HG02884 (cell line): ENCODE measurements around the gene SLC1A7.

Experiments used
- ATAC-seq: cut with Tn5 transposase; IDR thresholded peaks from one replicate; pipeline ENCODE4 v1.9.1; 2021; ENCODE audit warnings: mild to moderate bottlenecking, moderate library complexity; ENCODE audit not compliant: unreplicated experiment

The SLC1A7 gene

DNA sequence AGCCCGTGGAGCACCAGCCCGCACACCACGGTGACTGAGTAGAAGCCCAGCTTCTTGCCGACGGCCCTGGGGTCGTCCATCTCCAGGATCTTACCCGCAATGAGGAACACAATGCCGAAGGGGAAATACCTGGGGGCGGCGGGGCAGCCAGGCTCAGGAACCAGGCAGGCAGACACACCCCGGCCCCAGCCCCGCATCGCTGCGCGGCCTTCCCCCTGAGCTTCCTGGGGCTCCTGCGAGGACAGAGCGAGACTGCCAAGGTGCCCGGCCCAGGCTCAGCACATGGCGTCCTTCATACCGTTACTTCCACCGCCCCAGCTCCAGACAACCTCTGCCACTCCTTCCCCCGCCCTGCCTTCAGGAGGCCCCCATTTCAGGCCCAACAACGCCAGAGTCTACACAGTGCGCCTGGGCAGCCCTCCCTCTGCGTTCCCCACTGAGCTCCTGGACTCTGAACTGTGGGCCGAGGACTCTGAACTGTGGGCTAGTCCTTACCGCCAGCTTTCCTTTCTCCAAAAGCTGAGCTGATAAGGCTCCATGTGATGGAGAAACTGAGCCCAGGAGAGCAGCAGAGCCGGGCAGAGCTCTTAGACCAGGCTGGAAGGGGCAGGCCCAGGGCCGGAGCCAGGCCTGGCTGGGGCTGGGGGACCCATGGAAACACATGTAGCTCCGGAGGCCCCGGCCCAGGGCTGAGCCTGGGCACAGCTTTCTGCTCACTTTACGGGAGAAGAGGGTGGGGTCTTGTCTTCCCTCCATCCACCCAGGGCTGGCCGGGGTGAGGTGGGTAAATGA is 49.6 kb downstream of the SLC1A7 start:
- no peak for ATAC-seq

DNA sequence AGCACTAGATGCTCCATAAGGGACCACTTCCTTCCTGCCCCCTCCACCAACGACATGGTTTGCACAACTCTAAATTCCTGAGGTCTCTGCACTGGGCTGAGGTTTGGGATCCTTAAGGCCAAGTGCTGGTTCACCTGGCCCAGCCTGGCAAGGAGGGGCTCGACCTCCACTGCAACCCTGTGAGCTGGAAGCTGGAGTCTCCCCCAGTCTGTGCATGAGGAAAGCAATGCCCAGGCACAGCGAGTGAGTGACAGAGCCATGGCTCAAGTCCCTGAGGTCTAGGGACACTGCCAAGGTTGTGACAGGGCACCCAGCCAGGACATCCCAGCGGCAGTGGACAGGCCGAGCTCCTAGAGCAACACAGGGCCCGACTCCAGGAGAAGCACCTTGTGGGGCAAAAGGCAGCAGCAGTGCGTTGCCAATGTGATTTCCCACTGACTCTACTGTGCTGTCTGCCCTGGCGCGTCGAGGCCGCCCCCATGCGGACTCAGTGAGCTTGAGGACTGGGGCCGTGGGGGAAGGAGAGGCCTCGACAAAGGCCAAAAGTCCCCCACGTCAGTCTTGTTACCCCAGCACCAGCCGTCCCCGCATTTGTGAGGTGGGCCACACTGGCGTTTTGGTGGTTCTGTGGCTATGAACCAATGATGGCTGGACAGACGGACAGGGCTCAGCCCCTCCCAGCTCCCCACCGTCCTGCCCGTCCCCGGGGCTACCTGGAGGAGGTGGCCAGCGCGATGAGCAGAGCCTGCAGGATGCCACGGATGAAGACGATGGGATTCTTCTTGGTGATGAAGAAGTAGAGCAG is 50.4 kb downstream of the SLC1A7 start:
- no peak for ATAC-seq

DNA sequence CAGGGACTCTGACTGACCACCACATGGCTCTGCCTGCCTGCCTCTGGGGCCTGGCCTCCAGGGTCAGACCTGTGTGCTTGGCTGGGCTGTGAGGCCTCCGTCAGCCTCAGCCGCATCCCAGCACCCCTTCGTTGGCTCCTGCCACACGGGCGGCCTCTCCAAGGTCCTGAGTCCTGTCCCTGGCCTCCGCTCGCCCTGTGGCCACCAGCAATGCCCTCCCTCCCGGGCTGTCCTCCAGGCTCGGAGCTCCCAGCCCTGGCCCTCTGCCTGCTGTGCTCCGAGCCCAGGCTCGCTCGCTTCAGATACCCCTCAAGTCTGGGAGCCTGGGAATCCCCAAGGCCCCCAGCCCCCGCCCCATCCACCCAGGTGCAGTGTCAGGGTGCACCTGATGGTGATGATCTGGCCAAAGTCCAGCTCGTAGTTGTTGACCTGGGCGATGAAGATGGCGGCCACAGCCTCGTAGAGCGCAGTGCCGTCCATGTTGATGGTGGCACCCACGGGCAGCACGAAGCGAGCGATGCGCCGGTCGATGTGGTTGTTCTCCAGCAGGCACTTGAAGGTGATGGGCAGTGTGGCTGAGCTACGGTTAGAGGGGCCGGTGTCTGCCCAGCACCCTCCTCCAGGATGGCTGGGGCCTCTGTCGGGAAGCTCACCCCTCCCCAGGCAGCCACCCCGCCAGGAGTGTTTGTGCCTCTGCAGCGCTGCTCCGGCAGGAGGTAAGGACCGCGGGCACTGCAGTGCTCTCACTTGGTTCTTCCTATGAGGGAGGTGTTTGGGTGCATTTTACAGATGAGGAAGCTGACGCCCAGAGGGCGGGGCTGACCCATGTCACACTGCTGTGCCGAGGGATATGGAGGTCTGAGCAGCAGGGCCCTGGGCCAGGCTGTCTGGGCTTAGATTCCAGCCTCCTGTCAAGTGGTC is 52.0 kb downstream of the SLC1A7 start:
- no peak for ATAC-seq

DNA sequence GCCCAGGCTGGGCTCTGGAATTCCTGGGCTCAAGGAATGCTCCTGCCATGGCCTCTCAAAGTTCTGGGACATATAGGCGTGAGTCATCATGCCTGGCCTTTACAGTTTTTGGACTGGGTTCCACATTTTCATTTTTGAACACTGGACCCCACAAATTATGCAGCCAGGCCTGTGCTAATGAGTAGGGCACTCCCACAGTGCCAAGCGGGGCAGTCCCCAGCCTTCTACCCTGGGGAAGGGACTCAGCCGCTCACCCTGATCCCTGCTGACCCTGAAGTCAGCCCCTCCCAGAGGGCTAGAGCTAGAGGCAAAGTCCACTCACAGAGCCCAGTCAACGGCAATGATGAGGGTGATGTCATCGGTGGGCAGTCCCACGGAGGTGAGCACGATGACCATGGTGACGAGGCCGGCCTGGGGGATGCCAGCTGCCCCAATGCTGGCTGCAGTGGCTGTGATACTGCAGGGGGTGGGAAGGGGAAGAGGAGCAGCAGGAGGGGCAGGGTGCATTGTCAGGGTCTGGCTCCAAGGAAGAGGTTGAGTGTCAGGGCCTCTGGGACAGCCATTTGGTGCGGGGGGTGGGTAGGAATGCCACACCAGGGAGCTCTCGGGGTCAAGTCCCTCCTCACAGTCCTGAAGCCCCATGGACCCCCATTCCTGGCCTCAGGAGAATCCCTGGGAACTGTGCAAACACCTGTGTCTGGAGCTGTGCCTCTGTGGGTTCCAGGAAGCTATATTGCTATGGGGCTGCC is 52.8 kb downstream of the SLC1A7 start:
- no peak for ATAC-seq

DNA sequence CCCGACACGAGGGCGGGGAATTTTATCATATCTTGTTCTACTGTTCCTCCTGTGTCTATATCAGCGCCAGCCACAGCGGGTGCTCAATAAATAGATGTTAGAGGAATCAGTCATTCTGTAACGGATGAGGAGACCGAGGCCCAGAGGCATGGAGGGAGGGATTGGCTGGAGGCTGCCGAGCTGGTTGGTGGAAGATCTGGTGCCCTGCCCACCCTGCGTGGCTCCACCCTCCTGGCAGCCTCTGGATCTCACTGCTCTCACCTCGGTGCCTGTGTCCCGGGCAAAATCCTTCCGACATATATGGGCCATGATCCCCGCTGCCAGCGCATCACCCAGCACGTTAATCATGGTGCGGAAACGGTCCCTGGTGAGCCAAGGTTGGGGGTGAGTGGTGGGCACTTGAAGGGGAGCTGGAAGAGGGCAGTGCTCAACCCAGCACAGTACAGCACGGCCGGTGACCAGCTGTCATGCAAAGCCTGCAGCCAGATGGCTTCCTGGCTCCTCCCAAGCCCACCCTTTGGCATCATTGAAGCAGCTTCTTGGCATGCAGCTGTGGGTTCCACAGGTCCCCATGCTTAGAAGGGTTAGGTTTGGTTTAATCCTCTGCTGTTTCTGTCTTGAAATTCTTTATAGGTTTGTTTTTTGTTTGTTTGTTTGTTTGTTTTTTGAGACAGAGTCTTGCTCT is 53.7 kb downstream of the SLC1A7 start:
- no peak for ATAC-seq

DNA sequence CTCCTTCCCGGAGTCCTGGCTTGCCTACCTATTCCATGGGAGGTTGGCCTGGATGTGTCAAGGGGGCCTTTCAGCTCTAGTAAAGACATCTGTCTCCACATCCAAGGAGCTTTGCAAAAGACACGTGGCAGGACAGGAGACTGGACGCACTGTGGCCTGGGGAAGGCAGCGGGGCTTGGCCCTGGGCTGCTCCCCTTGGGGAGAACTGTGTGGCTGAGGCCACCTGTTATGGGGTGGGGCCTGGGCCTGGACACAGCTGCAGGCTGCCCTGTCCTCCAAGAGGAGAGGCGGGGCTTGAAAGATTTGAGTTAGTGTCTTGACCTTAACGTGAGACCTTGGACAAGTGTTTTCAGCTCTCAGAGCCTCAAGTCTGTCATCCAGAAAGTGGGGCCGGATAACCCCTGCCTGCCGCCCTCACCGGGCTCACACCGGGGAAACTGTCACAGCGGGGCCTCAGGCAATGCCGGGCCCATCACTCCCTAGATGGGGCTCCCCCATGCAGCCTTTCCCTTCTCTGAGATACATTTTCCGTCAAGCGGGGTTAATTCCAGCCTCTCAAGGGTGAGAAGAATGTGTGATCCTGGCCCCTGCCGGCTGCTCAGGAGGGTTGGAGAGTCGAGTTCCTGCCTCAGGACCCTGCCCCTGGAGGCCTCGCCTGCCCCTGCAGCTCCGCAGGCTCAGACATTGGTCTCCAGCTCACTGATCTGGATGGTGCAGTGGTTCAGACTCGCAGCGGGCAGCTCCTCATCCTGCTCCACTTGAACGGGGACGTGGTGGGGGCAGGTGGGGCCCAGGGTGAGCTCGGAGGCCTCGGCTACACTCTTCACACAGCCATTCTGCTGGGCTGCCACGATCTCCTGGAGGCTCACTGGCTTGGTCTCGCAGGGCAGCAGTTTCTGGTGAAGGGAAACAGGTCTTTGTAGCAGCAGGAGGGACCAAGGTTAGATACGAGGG is 54.8 kb downstream of the SLC1A7 start:
- no peak for ATAC-seq

DNA sequence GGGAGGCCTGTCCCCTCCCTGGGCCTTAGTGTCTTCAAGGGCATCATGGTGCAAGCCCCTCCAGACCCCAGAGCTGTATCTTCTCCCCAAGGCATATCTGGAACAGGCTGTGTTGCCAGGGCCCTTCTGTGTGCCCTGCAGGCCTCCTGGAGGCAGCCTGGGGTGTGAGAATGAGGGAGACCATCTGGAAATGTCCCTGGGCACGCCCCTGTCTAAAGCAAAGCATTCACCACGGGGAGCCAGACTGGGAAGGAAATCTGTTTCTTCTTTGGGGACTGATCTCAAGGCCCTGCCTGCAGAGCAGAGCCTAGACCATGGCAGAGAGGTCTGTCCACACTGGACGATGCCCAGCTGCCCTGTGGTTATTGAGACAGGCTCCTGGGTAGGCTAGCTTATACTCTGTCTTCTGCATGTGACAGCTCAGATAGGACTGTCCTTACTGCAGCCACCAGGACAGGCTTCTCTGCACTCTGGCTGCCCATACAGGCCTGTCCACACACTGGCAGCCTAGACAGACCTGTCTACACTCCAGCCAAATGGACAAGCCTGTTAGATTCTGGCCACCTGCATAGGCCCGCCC is 55.9 kb downstream of the SLC1A7 start:
- no peak for ATAC-seq

DNA sequence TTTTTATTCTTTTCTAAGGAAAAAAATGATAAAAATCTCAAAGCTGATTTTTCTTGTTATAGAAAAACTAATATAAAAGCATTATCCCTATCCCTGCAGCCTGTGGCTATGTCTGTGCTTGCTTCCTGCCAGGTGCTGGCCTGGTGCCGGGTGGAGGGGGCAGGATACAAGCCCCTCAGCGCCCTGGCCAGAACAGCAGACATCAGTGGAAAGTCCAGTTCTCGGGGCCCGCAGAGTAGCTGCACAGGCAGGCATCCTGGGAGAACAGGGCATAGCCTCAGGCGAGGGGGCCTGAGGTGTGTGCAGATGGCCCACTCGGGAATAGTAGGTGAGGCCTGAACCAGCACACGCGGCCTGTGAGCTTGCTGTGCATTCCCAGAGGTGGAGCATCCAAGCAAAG is 57.0 kb downstream of the SLC1A7 start:
- ATAC-seq, result no peak

DNA sequence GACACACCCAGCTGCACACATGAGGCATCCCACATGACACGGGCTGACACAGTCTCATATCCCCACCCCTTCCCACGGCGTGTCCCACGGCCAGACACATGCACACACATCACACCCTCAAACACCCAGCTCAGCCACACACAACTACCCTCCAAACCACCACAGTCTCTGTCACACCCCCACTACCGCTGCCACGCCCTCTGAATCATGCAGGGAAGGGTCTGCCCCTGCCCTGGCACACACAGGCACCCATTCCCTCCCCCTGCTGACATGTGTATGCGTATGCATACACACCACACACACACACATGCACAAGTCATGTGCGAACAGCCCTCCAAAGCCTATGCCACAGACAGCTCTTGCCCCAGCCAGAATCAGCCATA is 57.9 kb downstream of the SLC1A7 start:
- ATAC-seq, result no peak

DNA sequence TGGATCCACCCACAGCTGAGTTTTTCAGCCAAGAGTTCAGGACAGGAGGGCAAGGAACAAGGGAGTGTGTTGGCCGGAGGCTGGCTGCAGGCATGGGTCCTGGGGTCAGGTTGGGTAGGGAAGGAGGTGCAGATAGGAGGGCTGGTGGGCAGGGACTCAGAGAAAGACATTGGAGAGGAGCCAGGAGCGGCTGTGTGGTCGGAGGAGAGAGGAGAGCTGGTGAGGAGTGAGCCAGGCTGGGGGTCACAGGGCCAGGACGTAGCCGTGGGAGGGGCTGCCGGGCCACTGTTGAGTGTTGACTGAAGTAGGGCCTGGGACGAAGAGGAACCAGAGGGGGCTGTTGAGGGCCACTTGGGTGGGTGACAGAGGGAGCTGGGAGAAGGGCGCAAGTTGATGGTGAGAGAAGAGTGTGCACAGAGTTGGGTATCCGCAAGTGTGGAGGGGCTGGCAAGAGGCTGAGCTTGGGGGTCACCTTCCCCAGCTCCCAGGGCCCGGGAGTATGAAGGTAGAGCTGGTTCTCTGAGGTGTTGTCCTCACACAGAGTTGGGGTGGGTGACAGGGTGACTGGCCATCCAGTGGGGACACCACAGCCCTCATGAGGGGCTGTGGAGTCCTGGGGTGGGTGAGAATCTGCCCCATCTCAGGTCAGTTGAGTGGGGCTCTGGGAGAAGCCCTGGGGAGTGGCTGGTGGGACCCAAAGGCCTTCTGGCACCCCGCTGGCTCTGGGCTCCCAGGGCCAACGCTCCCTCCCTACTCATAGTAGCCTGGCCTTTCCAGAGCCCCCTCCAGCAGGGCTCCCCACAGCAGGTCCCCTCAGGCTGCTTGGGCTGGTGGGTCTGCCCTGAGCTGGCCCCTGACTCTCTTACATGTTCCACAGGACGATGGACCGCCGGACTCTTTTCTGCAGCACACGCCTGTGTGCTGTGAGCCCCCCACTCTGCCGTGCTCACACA is 58.5 kb downstream of the SLC1A7 start:
- no peak for ATAC-seq

DNA sequence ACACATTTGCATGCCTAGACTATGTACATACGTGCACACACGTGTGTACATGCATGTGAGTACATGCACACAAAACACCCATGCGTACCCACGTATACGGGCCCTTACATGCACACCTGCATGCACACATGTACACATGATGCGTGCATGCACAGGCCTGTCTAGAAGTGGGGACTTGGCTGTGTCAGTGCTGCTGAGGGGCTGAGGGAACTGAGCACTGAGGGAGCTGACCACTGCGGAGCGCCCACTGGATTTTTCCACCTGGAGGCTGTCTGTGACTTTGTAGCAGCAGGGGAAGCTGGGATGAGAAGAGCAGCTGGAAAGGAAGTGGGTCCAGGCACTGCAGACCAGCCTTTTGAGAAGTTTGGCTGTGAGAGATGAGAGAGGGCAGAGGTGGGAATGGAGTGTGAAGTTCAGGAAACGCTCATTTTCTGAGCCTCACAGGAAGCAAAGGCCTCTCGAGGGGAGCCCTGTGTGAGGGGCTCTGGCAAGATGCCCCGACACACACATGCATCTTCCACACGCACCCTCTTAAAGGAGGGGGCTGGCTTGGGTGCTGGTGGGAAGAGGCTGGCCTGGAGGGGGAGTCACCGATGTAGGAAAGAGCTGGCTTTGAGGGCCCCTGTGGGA is 59.5 kb downstream of the SLC1A7 start:
- ATAC-seq, result no peak

DNA sequence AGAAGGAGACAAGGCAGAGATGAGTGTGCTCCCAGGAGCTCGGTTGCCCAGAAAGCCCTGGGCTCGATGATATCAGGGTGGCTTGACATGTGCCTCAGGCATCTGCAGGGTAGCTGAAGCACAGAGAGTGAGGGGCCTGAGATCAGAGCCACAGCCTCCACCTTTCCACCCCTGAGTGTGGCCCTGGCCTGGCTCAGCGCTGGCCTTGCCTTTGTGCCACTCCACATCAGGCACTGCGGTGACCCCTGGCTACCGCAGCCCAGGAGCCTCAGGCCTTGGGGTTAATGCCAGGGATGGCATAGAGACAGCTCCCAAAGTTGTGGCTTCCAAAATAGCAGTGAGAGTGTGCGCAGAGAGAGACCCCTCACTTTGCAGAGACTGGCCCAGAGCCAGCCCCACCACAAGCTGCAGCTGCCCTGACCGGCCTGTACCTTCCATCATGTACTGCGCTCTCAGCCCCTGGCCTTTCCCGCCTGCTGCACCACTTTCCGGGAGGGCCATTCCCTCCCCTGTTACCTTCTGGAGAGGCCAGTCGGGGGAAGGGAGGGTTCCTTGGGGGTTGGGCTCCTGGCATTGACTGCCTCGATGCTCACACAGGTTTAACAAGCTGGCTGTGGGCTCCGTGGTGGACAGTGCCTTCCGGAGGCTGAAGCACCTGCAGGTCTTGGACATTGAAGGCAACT is 60.9 kb downstream of the SLC1A7 start:
- ATAC-seq, result no peak

DNA sequence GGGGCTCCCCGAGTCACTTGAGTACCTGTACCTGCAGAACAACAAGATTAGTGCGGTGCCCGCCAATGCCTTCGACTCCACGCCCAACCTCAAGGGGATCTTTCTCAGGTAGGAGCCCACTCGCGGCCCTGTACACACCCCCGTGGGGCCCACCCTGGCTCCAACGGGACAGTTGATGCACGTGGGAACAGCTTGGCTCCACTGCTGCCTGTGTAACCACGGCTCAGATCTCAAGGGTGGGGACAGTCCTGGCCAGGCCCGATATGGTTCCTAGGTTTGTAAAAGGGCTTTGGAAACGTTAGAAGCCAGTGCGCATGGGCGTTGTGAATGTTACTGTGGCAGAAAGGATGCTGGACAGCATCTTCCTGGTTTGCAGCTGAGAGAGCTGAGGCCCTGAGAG is 61.7 kb downstream of the SLC1A7 start:
- ATAC-seq, result no peak

DNA sequence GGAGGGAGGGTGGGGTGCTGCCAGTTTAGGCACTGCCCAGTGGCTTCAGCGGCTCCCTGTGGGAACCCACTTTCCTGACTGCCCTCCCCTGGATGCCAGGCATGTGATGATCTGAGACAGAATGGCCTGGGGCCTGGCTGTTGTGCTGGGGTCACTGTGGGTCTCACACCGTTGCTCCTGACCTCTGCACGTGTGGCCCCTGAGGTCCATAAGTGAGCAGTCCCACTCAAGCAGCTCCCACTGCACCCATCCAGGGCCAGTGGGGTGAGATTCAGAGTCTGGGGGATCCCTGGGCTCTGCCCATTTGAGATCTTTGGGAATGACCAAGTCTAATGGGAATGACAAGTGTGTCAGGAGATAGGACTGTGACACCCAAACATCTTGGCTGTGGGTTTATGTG is 62.4 kb downstream of the SLC1A7 start:
- ATAC-seq, result no peak

DNA sequence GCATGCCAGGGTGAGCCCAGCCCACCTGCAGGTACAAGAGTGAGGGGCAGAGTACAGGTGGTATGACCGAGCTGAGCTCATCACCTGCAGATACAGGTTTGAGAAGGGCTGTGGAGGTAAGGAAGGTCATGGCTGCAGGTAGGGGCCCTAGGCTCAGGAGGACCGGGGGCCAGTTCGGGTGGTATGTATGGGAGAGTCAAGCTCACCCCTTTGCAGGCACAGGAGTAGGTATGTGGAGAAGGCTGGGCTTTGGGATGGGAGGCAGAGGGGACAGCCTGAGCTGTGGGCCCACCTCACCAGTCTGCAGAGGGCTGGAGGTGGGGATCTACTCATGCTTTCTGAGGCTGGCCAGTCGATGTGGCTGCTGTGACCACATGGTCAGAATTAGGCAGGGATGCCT is 63.2 kb downstream of the SLC1A7 start:
- no peak for ATAC-seq

DNA sequence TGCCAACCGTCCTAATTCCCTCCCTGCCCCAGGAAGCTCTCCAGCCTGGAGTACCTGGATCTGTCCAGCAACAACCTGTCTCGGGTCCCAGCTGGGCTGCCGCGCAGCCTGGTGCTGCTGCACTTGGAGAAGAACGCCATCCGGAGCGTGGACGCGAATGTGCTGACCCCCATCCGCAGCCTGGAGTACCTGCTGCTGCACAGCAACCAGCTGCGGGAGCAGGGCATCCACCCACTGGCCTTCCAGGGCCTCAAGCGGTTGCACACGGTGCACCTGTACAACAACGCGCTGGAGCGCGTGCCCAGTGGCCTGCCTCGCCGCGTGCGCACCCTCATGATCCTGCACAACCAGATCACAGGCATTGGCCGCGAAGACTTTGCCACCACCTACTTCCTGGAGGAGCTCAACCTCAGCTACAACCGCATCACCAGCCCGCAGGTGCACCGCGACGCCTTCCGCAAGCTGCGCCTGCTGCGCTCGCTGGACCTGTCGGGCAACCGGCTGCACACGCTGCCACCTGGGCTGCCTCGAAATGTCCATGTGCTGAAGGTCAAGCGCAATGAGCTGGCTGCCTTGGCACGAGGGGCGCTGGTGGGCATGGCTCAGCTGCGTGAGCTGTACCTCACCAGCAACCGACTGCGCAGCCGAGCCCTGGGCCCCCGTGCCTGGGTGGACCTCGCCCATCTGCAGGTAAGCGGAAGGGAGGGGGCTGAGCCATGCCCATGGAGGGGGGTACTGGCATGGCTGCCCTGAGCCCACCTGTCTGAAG is 63.9 kb downstream of the SLC1A7 start:
- no peak for ATAC-seq
